ENCODE measurements around the gene PGPEP1. TPM values are rescaled to one million over a fixed set of nuclear protein-coding genes. Genes with fewer than 3 reads are reported as not detected.
A peak's percentile ranks its signal among the peaks of the same experiment; 100 is the strongest.

Gene PGPEP1
- total RNA-seq, 4 donors from 2014 or later, result 15.0 to 50.3 (median 28.0) TPM

GRCh38 chr19:18313398-18313797 lies 27.0 kb upstream of the PGPEP1 start:
- Histone ChIP-seq H3K36me3 (peaks cover 7 to 72% (median 55%) of the 10 kb centered on the region in 4 donors), H3K4me3 (no peak overlapping the region)
- 100% methylated on average over 3 of the region's 3 CpGs for WGBS

GRCh38 chr19:18317961-18318800 lies 22.2 kb upstream of the PGPEP1 start:
- Histone ChIP-seq H3K4me1 (peaks cover 42 to 57% (median 50%) of the 10 kb centered on the region in 4 donors), H3K36me3 (peaks cover 0 to 26% (median 12%) of the 10 kb centered on the region in 4 donors), H3K27ac (replicated peaks in 1 of 4) (peak overlapping the region; percentile 38 to 70 (median 60)), H3K9me3 (no peaks in the 10 kb centered on the region), H3K4me3 (no peak overlapping the region), H3K27me3 (no peaks in the 10 kb centered on the region)
- WGBS, result 61% methylated on average over 13 of the region's 18 CpGs
- intact Hi-C loops (cut with DNase I), result no loop called here
- no peak for DNase-seq (ENCODE audit: extremely low spot score)
- TF ChIP-seq EP300 (IDR thresholded peaks at IDR 0.05) (no peak), POLR2AphosphoS5 (IDR thresholded peaks at IDR 0.05) (peak in 1 of 2 donors; percentile 9), POLR2A (IDR thresholded peaks at IDR 0.05; ENCODE audit: low read depth) (no peak)
- TF ChIP-seq, protein P1, sequence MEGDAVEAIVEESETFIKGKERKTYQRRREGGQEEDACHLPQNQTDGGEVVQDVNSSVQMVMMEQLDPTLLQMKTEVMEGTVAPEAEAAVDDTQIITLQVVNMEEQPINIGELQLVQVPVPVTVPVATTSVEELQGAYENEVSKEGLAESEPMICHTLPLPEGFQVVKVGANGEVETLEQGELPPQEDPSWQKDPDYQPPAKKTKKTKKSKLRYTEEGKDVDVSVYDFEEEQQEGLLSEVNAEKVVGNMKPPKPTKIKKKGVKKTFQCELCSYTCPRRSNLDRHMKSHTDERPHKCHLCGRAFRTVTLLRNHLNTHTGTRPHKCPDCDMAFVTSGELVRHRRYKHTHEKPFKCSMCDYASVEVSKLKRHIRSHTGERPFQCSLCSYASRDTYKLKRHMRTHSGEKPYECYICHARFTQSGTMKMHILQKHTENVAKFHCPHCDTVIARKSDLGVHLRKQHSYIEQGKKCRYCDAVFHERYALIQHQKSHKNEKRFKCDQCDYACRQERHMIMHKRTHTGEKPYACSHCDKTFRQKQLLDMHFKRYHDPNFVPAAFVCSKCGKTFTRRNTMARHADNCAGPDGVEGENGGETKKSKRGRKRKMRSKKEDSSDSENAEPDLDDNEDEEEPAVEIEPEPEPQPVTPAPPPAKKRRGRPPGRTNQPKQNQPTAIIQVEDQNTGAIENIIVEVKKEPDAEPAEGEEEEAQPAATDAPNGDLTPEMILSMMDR (IDR thresholded peaks at IDR 0.05), result no peak

More at GRCh38 chr19:18313398-18313797, 27.0 kb upstream of the PGPEP1 start:
- no peak overlapping the region for H3K27ac ChIP-seq (replicated peaks in 1 of 4)
- no peaks in the 10 kb centered on the region for H3K27me3 ChIP-seq
- TF ChIP-seq POLR2AphosphoS5 (IDR thresholded peaks at IDR 0.05), result no peak
- TF ChIP-seq EP300 (IDR thresholded peaks at IDR 0.05), result no peak
- no peak for TF ChIP-seq POLR2A (IDR thresholded peaks at IDR 0.05; ENCODE audit: low read depth)
- TF ChIP-seq, protein P1 (IDR thresholded peaks at IDR 0.05), result no peak
- intact Hi-C loops (cut with DNase I), result no loop called here
- peaks cover 5 to 14% (median 10%) of the 10 kb centered on the region in 4 donors for H3K4me1 ChIP-seq
- no peak for DNase-seq (ENCODE audit: extremely low spot score)
- H3K9me3 ChIP-seq, result no peaks in the 10 kb centered on the region

GRCh38 chr19:18319591-18320135 lies 20.7 kb upstream of the PGPEP1 start:
- no peak for DNase-seq (ENCODE audit: extremely low spot score)
- 79% methylated on average over 5 of the region's 7 CpGs for WGBS
- Histone ChIP-seq H3K9me3 (no peaks in the 10 kb centered on the region), H3K4me3 (no peak overlapping the region), H3K36me3 (peaks cover 0 to 12% (median 4%) of the 10 kb centered on the region in 4 donors), H3K4me1 (peaks cover 52 to 69% (median 61%) of the 10 kb centered on the region in 4 donors), H3K27me3 (no peaks in the 10 kb centered on the region), H3K27ac (replicated peaks in 1 of 4) (peak overlapping the region in 2 of 4 donors; percentile 0 to 38)
- no peak for TF ChIP-seq POLR2A (IDR thresholded peaks at IDR 0.05; ENCODE audit: low read depth)
- no peak for TF ChIP-seq EP300 (IDR thresholded peaks at IDR 0.05)
- TF ChIP-seq, protein P1 (IDR thresholded peaks at IDR 0.05), result no peak
- TF ChIP-seq POLR2AphosphoS5 (IDR thresholded peaks at IDR 0.05), result no peak
- intact Hi-C loops (cut with DNase I), result loop anchor here (10.0 kb wide), 1 partner anchor 115 kb away; the partner anchor contains the start of gene RAB3A

DNA sequence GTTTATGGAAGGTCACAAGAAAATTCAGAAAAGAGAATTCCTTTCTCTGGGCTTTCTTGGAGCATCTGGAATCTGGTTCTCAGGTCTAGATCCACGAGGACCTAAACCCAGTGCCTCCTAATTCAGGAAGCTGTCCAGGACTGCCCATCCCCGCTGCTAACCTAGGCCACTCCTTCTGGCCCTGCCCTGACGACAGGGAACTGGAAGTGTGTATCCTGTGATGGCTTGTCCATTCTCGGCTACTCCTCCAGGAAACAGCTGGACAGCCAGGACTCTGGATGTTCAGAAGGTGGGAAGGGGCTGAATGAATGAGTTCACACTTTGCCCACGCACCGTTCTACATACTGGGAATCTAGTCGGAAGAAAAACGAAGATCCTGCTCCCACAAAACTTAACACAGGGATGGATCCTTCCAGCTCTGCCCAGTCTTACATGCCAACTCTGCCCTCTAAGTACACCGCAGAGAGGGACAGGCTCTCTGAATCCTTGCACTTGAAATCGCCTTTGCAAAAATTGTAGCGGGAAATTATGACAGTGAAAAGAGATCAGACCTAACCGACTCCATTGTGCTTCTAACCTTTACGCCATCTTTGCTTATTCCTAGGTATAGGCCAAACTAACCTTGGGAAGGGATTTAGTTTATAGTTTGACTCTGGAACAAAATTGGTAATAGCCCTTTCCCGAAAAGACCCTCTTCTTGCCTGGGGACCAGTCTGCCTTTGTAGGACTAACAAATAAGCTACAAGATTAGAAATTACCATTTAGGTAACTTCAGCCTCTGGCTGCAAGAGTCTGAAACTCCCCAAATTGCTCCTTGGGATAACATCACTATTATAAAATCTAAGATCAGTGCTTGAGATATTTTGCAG lies 19.3 kb upstream of the PGPEP1 start:
- Histone ChIP-seq H3K4me1 (peaks cover 52 to 69% (median 61%) of the 10 kb centered on the region in 4 donors), H3K9me3 (no peaks in the 10 kb centered on the region), H3K36me3 (no peaks in the 10 kb centered on the region), H3K27me3 (no peaks in the 10 kb centered on the region), H3K27ac (replicated peaks in 1 of 4) (peak overlapping the region; percentile 13 to 92 (median 63)), H3K4me3 (no peak overlapping the region)
- intact Hi-C loops (cut with DNase I), result loop anchor here (10.0 kb wide), 1 partner anchor 116 kb away; the partner anchor contains the start of gene RAB3A
- WGBS, result 60% methylated on average over 14 of the region's 14 CpGs
- no peak for DNase-seq (ENCODE audit: extremely low spot score)
- TF ChIP-seq POLR2AphosphoS5 (IDR thresholded peaks at IDR 0.05), result peak; percentile 28 to 58
- TF ChIP-seq, protein P1 (IDR thresholded peaks at IDR 0.05), result no peak
- TF ChIP-seq EP300 (IDR thresholded peaks at IDR 0.05), result no peak
- no peak for TF ChIP-seq POLR2A (IDR thresholded peaks at IDR 0.05; ENCODE audit: low read depth)

Measured in esophagus muscularis mucosa (tissue), 4 donors.